Skeletal muscle satellite cell (primary cell): Measurements from ENCODE around the gene SMPDL3A.
A peak's percentile ranks its signal among the peaks of the same experiment; 100 is the strongest.

Source experiments
- H3K27me3 ChIP-seq: 2 replicates; pipeline ENCODE4 v1.7.0; 2013; ENCODE audit warnings: low read length; ENCODE audit not compliant: control insufficient read depth, insufficient read depth
- H3K36me3 ChIP-seq: 2 replicates; pipeline ENCODE4 v1.7.0; 2013; ENCODE audit warnings: mild to moderate bottlenecking, control low read depth, low read length; ENCODE audit not compliant: insufficient read depth
- H3K4me1 ChIP-seq: 2 replicates; pipeline ENCODE4 v1.7.0; 2013; ENCODE audit warnings: low read length; ENCODE audit not compliant: control insufficient read depth, insufficient read depth
- H3K4me2 ChIP-seq: 2 replicates; pipeline ENCODE4 v1.7.0; 2013; ENCODE audit warnings: mild to moderate bottlenecking, low read length
- H3K4me3 ChIP-seq: 2 replicates; pipeline ENCODE4 v1.7.0; 2013; ENCODE audit warnings: low read length
- H3K9ac ChIP-seq: 2 replicates; pipeline ENCODE4 v1.7.0; 2013; ENCODE audit warnings: mild to moderate bottlenecking, low read depth, low read length, moderate library complexity
- H3K9me3 ChIP-seq: replicated peaks from 2 replicates; pipeline ENCODE4 v1.7.0; 2013; ENCODE audit warnings: mild to moderate bottlenecking, control low read depth, low read length

SMPDL3A gene

DNA sequence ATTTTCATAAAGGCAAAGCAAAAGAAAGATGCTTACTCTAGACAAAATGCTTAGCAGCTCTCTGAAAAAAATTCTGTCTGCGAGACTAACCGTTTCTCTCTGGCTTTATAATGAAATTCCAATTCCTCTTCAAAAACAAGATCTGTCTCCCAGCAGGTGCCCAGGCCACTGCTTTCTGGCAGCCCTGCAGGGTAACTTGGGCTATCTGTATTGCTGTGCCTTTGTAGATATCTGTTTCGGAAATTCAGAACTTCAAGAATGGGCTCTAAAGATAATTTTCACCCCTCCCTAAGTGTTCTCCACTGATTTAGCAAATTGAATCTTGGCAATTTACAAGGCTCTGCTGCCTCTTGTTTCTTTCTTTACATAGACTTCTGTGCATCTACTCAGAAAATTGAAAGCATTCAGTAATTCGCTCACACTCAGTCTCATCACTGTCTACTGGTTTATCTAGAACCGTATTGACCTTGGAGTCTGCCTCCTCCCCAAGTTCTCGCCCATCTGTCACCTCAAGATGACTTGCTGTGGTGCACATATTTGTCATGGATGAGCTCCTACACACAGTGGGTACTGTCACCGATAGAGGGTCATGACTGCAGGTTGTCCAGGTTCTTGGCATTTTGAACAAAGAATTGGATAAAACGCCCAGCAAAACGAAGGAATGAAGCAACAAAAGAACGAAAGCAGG is 35.9 kb upstream of the SMPDL3A start:
- Histone ChIP-seq H3K36me3 (no peaks in the 10 kb centered on the region), H3K4me3 (peak overlapping the region; percentile 61), H3K4me2 (peak overlapping the region; percentile 81), H3K9me3 (no peaks in the 10 kb centered on the region), H3K27me3 (no peaks in the 10 kb centered on the region), H3K9ac (peak overlapping the region; percentile 39), H3K4me1 (peaks cover 11% of the 10 kb centered on the region)

- no peaks in the 10 kb centered on the region for H3K36me3 ChIP-seq
- H3K4me3 ChIP-seq, result peak overlapping the region; percentile 61
- no peaks in the 10 kb centered on the region for H3K27me3 ChIP-seq
- peak overlapping the region; percentile 81 for H3K4me2 ChIP-seq
- H3K9me3 ChIP-seq, result no peaks in the 10 kb centered on the region
- peak overlapping the region; percentile 39 for H3K9ac ChIP-seq
- H3K4me1 ChIP-seq, result peaks cover 11% of the 10 kb centered on the region
Observed at GRCh38 chr6:122753688-122754056, 35.4 kb upstream of the SMPDL3A start.

DNA sequence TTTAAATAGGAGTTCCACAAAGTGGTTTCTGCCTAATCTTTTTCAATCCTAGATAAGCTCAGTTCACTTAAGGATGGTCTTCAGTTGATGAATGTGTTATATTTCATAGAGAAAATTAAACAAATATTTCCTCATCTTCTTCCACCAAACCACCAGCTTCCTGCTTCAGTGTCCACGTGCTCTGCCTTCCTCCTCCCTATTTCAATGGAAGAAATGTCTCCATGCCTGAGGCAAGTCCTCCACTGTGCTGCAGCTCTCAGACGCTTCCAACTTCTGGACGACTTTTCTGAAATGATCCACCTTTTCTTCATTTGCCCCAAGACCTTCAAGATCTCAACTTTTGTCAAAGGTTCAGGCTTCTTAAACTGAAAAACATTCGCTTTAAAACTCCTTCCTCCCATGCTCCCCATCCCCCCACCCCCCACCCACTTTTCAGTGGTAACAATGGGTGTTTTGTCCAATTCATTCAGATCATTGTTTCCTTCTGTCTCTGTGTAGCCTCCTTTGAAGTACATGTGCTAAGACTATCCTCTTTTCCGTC is 34.8 kb upstream of the SMPDL3A start:
- no peaks in the 10 kb centered on the region for H3K36me3 ChIP-seq
- H3K9ac ChIP-seq, result no peak overlapping the region
- H3K4me1 ChIP-seq, result peaks cover 11% of the 10 kb centered on the region

GRCh38 chr6:122755901-122756300 is 33.2 kb upstream of the SMPDL3A start:
- H3K4me2 ChIP-seq, result no peak overlapping the region
- H3K36me3 ChIP-seq, result no peaks in the 10 kb centered on the region
- no peaks in the 10 kb centered on the region for H3K9me3 ChIP-seq
- no peak overlapping the region for H3K9ac ChIP-seq
- peaks cover 11% of the 10 kb centered on the region for H3K4me1 ChIP-seq
- no peak overlapping the region for H3K4me3 ChIP-seq
- no peaks in the 10 kb centered on the region for H3K27me3 ChIP-seq

More for the DNA sequence above, 34.8 kb upstream of the SMPDL3A start:
- Histone ChIP-seq H3K9me3 (no peaks in the 10 kb centered on the region), H3K27me3 (no peaks in the 10 kb centered on the region), H3K4me2 (peak overlapping the region; percentile 81), H3K4me3 (no peak overlapping the region)

DNA sequence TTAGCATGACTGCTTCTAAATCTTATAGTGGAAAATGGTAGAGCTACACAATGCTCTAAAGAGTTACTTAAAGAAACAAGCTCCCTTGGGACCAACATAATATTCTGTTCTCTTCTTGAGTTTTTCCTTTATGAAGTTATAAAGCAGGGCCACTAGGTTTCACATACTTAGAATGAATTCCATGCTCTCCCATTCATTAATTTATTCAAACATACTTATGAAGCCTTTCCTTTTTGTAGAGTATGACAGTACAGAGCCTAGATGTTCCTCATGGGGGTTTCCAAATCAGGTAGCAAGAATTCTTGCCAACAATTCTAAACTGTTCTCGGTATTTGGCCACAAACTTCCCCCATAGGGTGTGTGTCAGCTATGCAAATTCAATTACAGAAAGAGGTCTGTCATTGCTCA is 30.1 kb upstream of the SMPDL3A start:
- Histone ChIP-seq H3K36me3 (no peaks in the 10 kb centered on the region), H3K4me2 (no peak overlapping the region), H3K27me3 (no peaks in the 10 kb centered on the region), H3K4me1 (peaks cover 5% of the 10 kb centered on the region), H3K9ac (no peak overlapping the region), H3K9me3 (no peaks in the 10 kb centered on the region), H3K4me3 (no peak overlapping the region)

- Histone ChIP-seq H3K9ac (no peak overlapping the region), H3K9me3 (no peaks in the 10 kb centered on the region), H3K4me1 (no peaks in the 10 kb centered on the region), H3K4me3 (no peak overlapping the region), H3K4me2 (no peak overlapping the region), H3K36me3 (no peaks in the 10 kb centered on the region), H3K27me3 (no peaks in the 10 kb centered on the region)
Observed at GRCh38 chr6:122760330-122760729, 28.7 kb upstream of the SMPDL3A start.

- H3K4me3 ChIP-seq, result no peak overlapping the region
- no peak overlapping the region for H3K4me2 ChIP-seq
- no peaks in the 10 kb centered on the region for H3K36me3 ChIP-seq
- no peaks in the 10 kb centered on the region for H3K9me3 ChIP-seq
- H3K27me3 ChIP-seq, result no peaks in the 10 kb centered on the region
- no peak overlapping the region for H3K9ac ChIP-seq
- H3K4me1 ChIP-seq, result no peaks in the 10 kb centered on the region
Observed at GRCh38 chr6:122766256-122766655, 22.8 kb upstream of the SMPDL3A start.

- no peak overlapping the region for H3K4me2 ChIP-seq
- H3K9me3 ChIP-seq, result no peaks in the 10 kb centered on the region
- no peaks in the 10 kb centered on the region for H3K27me3 ChIP-seq
- no peak overlapping the region for H3K9ac ChIP-seq
- H3K4me1 ChIP-seq, result no peaks in the 10 kb centered on the region
- no peaks in the 10 kb centered on the region for H3K36me3 ChIP-seq
- H3K4me3 ChIP-seq, result no peak overlapping the region
Observed at GRCh38 chr6:122770835-122771601, 18.0 kb upstream of the SMPDL3A start.

DNA sequence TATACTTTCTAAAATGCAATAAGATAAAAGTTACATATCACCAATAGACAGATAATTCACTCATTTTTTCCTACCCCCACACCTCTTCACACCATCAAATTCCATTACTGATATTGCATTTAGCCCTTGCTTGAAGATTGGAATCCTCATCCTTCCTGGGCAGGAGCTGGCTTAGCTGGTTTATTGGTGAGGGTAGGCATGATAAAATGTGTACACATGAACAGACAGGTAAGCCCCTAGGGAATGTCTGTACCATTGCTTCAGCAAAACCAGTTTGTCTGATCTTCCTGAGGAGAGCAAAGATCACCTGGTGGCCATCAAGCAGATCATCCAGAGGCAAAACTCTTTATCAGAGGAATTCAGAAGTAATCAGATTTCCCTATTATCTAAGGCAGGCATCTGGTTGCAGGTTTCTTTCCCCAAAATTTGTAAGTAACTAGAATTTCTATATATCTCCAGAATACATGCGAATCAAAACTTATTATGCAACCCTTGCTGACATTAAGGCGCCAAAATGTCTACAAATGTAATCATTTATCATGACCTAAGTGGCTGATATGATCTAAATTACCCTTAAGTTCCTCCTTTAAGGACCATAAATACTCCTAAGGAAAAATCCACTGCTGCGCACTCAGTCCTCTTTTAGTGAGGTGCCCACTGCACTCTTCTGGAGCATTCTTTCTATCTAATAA is 16.2 kb upstream of the SMPDL3A start:
- Histone ChIP-seq H3K27me3 (no peaks in the 10 kb centered on the region), H3K9ac (no peak overlapping the region), H3K4me3 (no peak overlapping the region), H3K9me3 (no peaks in the 10 kb centered on the region), H3K4me2 (no peak overlapping the region), H3K36me3 (no peaks in the 10 kb centered on the region), H3K4me1 (no peaks in the 10 kb centered on the region)

GRCh38 chr6:122775975-122776374 is 13.1 kb upstream of the SMPDL3A start:
- H3K27me3 ChIP-seq, result peaks cover 4% of the 10 kb centered on the region
- H3K4me2 ChIP-seq, result no peak overlapping the region
- no peak overlapping the region for H3K9ac ChIP-seq
- no peaks in the 10 kb centered on the region for H3K4me1 ChIP-seq
- H3K9me3 ChIP-seq, result no peaks in the 10 kb centered on the region
- H3K36me3 ChIP-seq, result no peaks in the 10 kb centered on the region
- no peak overlapping the region for H3K4me3 ChIP-seq

DNA sequence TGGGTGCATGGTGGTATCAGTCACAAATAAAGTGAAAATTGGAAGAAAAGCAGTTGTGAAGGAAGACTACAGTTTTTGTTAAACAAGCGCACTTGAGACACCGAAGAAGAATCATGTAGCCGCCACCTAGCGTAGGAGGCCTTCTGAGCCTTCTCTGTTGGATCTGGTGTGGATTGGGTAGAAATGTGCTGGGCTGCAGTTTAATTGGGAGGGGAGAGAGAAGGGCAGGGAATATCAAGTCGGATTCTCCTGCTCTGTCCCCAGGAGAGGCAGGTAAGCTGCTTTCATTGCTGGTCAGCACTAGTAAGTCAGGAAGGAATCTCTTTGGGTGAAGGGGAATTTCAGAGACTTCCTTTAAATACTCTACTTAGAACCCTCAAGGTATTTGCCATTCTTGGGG is 10.8 kb upstream of the SMPDL3A start:
- Histone ChIP-seq H3K36me3 (no peaks in the 10 kb centered on the region), H3K9me3 (no peaks in the 10 kb centered on the region), H3K9ac (no peak overlapping the region), H3K4me3 (no peak overlapping the region), H3K27me3 (peaks cover 4% of the 10 kb centered on the region), H3K4me1 (no peaks in the 10 kb centered on the region), H3K4me2 (no peak overlapping the region)
